ENCODE results near the gene OR2A42.
"Not testable (repeated sequence)": the region's sequence is repeated elsewhere in the genome, so short reads cannot be mapped to it uniquely, and the experiment has no call there.

- not testable (repeated sequence) for TF ChIP-seq CTCF (conservative IDR thresholded peaks at IDR 0.05; ENCODE audit: low read length); EZH2phosphoT487 (IDR thresholded peaks at IDR 0.05; ENCODE audit: borderline replicate concordance, low read depth, low read length)
These were observed 25.3 kb upstream of the OR2A42 start, which contains the start of gene OR2A7 for GRCh38 chr7:144264692-144265091.
